ENCODE results near the gene DNASE1L2.

The DNASE1L2 gene

DNA sequence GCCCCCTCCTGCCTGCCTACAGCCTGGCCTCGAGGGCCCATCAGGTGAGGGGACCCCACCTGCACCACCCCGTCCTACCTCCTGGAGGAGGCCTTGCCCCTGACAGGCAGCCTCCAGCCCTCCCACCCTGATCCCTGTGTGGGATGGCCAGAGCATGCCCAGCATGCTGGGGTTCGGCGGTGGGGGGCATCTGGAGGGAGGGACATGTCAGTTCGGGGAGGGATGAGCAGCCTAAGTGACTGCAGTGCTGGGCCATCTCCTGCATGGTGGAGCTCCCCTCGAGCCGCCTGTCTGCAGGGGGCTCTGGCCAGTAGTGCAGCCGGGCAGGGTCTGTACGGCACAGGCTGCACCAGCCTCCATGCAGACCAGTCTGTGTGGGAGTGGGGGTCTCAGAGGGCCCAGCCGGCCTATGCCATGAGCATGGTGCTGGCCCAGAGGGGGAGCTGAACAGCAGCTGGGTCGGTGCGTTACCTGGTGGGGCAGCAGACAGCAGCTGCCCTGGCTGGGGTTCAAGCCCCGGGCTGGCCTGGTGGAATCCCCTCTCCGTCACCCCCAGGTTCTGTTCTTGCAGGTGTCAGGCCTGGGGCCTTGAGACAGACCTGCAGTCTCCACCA lies 35.7 kb downstream of the DNASE1L2 start:
- no peak for DNase-seq

DNA sequence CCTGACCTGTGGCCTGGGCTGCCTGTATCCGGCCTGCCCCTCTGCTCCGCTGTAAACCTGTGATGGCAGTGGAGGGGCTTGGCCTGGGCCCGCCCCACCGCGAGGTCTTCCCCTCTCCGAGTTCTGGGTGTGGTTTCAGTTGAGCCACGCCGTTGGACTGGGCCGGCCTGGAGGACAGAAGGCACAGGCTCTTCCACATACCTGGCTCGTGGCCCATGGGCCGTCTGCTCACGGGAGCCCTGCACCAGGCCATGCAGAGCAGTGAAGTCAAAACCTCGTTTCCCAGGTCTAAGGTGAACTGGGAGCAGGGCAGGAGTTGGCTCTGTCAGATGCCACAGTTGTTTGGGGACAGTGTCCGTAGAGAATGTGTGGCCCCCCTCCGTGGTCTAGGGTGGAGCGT lies 37.2 kb downstream of the DNASE1L2 start:
- no peak for DNase-seq

DNA sequence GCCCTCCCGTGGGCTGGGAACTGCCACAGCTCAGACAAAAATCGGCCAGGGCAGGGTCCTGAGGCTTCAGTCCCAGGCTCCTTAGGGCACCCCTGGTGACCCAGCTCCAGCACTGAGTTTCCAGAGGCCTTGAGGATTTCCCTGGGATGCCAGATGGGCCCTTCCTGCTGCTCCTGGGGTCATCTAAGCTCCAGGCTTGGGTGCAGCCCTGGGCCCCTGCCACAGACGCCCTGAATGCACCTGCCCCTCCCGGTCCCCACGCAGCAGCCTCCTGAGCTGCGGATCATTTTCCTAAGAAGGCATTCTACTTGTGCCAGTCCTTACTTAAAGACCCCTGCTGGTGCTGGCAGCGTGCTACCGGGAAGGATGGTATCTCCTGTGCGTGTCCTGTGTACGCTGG lies 37.7 kb downstream of the DNASE1L2 start:
- DNase-seq, result no peak

DNA sequence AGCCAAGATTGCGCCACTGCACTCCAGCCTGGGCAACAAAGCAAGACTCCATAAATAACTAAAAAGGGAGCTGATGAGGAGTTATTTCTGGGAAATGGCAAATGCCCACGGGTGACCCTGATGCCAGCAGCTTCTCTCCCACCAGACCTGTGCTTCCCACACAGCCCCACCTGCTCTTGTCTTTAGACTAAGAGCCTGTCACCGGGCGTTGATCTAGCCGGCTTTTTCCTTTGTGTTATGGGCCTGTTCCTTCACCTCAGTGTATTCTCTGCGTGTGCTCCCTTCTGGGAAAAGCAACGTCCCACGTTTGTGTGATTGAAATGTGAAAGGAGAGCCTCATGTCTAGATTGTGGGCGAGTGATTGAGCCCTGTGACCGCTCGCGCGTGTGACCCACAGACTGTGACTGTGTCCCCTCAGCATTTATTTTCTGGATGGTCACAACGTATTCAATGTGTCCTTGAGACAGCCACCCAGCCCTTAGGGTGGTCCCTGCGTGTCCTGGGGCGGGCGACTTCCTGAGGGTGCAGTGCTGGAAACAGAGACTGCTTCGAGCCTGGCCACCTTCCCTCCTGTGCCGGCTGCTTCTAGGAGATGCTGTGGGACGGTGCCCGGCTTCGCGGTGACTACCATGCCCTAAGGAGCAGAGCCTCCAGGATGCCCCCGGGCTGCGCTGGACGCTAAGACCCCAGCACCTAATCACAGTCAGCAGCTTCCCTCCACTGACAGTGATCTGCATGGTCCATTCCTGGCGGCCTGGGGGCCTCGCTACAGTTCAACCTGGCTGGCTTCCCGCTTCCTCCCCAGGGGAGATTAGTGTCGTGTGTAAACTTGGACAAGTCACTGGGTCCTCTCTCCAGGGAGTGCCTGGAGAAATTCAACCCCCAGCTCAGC lies 39.5 kb downstream of the DNASE1L2 start:
- no peak for DNase-seq

DNA sequence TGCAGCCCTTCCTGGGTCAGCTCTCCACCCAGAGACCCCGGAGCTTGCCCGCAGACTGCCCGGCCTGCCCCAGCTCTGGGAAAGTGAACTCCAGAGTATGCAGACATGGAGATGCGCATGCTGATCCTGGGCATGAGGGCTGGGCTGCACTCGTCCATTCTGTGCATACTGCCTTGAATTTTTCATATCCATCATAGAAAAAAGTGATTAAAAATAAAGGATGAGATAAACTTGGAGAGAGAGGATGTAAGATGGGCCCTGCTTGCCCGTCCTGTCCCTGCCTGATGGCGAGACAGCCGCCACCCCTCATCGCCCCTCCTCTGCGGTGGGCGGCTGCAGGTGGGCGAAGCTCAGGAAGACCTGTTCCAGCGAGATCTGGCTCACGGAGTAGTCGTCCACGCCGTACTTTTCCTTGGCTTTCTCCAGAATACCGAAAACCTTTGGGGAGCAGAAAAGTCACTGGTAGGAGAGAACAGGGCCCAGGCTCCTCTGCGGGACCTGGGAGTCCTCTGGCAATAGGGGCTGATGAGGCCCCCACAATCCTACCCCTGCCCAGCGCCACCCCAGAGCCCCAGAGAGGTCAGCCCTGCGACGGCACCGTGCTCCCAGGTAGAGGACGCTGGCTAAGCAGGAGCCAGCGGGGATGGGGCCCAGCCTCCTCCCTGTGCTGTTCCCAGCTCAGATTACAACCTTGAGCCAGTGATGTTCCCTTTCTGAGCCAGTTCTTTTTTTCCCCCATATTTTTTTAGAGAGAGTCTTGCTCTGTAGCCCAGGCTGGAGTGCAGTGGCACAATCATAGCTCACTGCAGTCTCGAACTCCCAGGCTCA lies 40.3 kb downstream of the DNASE1L2 start:
- no peak for DNase-seq

DNA sequence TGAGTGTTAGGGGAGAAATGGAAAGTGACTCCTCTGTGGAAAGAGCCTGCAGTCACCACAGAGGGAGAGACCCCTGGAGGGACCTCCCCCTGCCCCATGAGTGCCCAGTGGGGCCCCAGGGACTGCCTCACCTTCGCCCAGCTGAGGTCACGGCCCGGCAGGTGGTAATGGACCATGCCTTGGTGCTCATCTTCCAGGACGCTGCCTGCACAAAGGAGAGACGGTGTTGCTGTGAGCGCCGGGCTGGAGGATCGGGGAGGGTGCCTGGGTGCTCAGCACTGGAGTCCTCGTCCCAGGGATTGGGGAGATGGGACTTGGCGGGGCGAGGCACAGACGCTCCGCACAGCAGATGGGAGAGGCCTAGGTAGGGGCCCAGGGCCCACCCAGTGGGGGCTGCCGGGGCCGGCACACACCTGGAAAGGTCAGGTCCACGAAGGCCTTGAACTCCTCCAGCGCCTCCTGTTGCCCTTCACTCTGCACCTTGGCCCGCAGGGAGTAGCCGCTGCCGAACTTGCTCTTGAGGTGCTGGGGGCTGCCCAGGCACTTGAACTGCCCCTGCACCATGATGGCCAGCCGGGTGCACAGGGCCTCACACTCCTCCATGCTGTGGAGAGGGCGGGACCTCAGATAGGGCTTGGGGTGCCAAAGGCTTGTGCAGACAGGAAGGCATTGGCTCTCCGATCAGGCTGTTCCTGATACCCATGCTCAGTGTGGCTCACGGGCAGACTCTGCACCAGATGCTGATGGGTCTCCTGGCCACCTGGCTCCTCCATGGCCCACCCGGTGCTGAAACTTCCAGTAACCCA lies 41.4 kb downstream of the DNASE1L2 start:
- DNase-seq, result no peak

DNA sequence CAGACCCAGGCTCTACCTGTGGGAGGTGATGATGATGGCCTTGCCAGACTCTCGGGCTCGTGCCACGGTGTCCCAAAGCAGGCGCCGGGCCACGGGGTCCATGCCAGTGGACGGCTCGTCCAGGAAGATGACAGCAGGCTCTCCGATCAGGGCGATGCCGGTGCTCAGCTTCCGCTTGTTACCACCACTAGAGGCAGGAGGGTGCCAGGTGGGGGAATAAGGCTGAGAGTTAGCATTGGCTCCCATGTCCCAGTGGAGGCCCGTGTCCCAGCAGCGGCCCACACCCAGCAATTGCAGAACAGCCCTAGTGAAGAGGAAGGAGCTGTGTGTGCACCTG lies 42.0 kb downstream of the DNASE1L2 start:
- no peak for DNase-seq

DNA sequence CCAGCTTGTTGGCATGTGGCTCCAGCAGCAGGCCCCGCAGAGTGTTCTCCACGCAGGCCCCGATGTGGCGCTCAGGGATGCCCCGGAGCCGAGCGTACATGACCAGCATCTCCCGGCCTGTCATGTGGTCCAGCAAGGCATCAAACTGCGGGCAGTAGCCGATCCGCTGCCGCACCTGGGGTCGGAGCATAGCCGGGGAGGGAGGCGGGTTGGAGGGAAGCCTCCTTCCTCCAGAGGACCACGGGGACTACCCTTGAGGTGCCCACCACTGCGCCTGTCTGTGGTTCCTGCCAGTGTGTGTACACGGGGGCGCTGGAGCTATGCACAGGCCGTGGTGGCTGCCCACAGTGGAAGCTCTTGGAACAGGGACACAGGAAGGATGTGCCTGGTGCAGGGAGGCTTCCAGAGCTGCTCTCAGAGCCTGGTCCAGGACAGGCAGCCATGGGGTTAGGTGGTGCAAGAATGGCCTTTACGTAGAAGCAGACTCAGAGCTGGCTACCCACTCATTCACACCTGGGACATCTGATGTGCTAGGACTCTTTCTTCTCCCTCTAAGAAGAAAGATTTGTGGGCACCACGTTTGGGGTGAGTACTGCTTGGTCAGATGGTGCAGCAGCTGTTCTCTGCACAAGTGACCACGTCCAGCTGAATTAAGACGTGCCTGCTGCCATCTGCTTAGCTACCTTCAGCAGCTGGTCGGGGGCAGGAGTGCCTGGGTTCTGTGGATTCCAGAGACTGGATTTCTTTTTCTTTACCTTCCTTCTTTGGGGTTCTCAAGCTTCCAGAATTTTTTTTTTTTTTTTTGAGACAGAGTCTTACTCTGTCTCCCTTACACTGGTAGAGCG lies 42.9 kb downstream of the DNASE1L2 start:
- no peak for DNase-seq

DNA sequence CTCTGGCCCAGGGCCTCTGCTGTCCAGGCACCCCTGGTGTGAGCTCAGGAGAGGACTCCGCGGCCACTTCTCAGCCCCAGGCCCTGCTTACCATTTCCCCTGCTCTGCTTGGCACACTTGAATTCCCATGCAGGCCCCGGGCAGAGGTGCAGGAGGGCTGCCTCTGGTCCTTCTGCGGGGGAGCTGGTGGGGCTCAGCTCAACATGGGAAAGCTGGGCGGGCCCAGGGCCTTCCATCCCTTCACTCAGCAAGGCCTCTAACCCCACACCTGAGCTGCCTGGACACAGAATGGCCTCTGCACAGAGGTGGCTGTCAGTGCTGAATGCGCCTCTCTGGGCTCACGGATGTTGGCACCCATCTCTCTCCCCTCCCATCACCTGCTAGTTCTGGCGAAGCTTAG lies 44.2 kb downstream of the DNASE1L2 start:
- no peak for DNase-seq

DNA sequence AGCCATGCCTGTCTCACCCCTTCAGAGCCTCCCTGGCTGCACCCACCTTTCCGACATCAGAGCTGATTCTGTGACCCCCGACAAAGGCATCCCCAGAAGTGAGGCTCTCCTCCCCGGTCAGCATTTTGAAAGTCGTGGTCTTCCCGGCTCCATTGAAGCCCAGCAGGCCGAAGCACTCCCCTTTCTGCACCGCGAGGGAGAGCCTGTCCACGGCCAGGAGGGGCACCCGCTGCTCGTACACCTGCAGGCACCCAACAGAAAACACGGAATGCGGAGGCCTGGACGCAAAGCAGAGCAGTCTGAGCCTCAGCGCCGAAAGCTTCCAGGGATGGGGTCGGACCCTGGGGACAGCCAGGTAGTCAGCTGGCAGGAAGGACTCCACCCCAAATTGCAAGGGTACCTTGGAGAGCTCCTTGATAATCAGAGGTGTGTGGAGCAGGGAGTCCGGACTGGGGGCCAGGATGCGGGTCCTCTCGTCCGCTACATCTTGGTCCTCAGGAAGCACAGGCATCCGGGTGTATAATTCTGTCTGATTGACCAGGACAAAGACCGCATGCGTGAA lies 44.8 kb downstream of the DNASE1L2 start:
- DNase-seq, result no peak

DNA sequence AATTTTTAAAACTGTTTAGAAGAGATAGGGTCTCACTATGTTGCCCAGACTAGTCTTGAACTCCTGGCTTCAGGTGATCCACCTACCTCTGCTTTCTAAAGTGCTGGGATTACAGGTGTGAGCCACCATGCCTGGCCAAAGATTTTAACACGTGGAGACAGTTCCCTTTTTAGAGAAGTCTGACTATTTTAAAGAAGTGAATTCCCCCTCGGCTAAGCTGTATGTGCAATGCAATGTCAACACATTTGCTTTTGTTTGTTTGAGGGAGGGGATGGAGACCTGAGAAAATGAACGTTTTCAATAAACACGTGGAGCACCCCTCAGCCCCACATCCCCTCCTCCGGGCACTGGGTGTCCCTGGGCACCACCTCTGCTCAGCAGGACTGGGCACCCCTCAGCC lies 46.0 kb downstream of the DNASE1L2 start:
- DNase-seq, result no peak

DNA sequence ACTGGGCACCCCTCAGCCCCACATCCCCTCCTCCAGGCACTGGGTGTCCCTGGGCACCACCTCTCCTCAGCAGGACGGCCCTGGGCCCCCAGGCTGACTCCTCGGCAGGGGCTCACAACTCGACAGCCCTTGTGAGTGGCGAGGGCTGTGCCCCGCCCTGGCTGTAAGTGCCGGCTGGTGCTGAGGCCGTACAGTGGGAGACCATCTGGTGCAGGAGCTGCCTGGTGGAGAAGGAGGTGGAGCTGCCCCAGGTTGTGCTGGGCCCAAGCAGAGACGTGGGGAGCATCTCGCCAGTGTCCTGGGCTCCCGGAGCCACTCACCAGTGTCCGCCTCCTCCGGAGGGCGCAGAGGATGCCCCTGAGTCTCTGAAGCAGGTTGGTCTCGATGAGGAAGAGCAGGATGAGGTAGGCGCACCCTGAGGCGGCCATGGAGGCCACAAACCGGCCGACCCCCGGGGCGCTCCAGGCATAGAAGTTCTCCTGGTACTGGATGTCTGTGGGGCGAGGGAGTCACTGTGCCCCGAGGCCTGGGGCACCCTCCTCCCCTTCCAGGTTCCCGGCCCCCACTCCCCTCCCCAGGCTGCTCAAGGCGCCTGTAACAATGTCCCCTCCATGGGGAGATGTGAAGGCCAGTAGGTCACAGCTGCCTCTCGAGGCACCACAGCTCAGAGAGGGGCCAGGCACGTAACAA lies 46.8 kb downstream of the DNASE1L2 start:
- DNase-seq, result no peak

DNA sequence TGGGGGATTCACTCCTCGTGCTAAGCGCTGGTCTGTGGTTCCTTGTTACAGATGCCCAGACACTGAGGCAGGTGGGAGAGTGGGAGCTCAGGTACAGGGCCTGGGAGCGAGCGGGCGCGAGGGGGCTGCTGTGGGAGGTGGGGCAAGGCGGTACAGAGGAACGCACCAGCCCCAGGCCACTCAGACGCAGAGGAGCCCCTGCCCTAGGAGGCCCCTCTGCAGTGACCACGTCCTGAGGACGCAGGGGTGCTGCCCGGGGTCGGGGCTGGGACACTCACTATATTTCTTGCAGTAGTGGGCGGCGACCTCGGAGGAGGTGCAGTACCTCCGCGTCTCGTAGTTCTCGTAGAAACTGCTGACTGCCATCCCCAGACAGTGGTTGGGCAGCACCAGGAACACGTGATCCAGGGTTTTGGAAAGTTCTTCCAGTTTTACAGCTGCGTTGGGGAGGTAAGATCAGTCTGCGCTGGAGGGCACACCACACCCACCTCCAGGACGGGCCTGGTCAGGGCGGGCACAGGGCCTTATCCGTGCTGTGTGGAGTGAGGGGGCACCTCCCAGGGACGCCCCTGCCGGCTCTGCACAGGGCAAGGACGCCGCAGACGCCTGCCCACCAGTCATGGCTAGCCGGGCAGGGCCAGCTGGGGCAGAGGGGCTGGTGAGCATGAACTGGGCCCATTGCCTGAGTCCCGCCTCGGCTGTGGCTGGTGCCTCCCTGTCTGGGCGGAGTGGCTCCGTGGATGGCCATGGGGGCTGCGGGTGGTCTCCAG lies 47.9 kb downstream of the DNASE1L2 start:
- DNase-seq, result no peak

DNA sequence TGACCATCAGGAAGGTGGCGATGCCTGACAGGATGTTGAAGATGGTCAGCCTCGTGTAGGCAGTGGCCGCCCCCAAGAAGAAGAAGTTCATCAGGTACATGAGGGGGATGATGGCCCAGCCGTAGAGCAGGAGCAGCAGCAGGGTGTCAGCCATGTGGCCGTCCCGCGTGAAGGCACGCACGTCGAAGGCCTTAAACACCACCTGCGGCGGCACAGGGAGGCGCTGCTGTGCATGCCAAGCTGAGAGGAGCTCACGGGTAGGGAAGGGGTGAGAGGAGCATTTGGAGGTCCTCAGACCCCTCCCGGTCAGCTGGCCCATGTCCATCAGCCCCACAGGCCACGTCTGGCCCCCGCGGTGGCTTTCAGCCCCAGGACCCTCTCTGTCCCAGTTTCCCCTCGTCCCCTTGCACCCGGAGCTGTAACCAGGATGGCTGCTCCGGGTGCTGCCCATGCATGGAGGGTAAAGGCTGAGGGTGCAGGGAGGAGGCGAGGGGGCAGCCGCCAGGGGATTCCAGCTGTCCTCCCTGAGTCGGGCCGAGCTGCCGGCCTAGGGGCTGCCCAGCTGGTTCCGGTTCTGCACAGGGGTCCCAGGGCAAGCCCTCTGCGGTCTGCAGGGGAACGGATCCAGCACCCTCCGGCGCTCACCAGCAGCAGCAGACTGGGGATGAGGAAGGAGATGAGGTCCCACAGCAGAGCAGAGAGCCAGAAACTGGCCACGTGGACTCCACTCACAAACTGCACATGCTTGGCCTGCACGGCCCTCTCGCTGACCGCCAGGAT lies 48.7 kb downstream of the DNASE1L2 start:
- no peak for DNase-seq

DNA sequence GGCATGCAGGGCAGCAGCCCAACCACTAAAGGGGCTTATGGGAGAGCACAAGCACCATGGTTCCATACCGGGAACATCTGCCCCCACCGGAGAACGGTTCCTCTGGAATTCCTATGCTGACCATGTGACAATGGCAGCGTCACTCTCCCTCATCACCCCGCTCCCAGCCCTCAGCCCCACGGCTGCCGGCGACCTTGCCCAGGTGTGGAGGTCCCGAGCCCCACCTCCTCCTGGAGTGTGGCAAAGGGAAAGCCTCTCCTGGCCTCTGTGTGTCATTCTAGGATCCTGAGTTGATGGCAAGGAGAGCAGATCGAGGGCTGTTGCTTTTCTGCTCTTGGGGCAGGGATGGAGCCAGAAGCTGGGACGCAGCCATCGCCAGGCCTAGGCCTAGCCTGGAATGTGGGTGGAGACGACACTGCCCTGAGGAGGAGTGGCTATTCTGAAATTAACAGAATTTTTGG lies 49.5 kb downstream of the DNASE1L2 start:
- no peak for DNase-seq

DNA sequence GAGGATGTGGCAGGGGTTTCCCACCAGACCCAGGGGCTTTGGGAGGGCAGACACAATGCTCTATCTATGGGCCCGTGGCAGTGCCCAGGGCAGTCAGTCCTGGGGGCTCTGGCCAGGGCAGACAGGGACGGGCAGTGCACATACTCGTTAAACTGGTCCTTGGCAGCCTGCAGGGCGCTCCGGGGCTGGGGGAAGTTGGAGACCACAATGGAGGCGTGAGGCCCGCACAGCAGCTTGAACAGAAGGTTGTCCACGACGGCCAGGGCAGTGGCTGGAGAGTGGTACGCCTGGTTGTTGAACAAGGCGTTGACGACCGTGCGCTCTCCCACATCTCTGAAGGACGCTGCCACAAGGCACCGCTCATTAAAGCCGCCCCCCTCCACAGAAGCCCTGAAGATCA lies 50.3 kb downstream of the DNASE1L2 start:
- no peak for DNase-seq

DNA sequence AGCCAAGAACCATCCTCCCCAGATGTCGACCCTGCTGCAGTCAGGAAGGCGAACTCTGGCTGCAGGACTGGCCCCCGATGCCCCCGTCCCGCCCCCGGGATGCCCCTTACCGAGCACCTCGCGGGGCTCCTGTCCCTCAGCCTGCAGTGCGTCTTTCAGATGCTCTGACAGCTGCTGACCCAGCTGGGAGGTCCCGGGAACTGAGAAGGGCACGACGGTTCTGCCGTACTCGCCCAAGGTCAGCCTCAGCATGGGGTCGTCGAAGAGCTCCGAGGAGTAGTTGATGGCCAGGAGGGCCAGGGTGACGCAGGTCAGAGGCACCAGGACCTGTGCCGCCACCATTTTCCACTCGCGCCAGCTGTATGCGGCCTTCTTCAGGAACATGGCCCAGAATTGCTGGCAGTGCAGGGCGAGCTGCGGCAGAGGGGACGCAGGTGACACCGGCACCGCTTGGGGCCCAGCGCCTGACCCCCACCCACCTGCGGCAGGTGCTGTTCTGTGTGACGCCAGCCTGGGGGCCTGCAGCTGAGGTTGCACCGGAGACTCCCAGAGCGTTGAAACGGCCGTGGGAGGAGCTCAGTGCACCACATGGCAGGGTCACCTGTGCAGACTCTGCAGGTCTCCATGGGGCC lies 51.8 kb downstream of the DNASE1L2 start:
- no peak for DNase-seq

Measured in suppressor macrophage treated with lipopolysaccharide for 4 hours (primary cell).